Stimulated activated effector memory CD8-positive, alpha-beta T cell treated with anti-CD3 and anti-CD28 coated beads, Interleukin-12 subunit alpha, Interleukin-12 subunit beta, amount 100 ng/mL, for 72 hours (primary cell): ENCODE measurements around the gene CASP10.

ENCODE experiments used
- ATAC-seq: fragments of 150-1000 bp; cut with Tn5 transposase; 2 replicates; pipeline ENCODE4 v1.10.0; 2021
- DNase-seq, 2 donors: peaks; one replicate each; pipeline ENCODE4 v3.0.0; 2021 to 2022; ENCODE audit warnings: low spot score in 2 of 2
- H3K27ac Mint-ChIP-seq: one replicate; pipeline ENCODE4 v1.8.0; 2022; ENCODE audit warnings: mild to moderate bottlenecking, mixed read lengths
- H3K36me3 Mint-ChIP-seq: one replicate; pipeline ENCODE4 v1.8.0; 2022; ENCODE audit warnings: mild to moderate bottlenecking, mixed read lengths
- H3K4me1 Mint-ChIP-seq: one replicate; pipeline ENCODE4 v1.8.0; 2022; ENCODE audit warnings: mixed read lengths
- H3K4me3 Mint-ChIP-seq: one replicate; pipeline ENCODE4 v1.8.0; 2022; ENCODE audit warnings: mild to moderate bottlenecking, mixed read lengths
- H3K9me3 Mint-ChIP-seq: one replicate; pipeline ENCODE4 v1.8.0; 2022; ENCODE audit warnings: mixed read lengths

Gene CASP10

GRCh38 chr2:201250741-201251140 is 67.8 kb downstream of the CASP10 start:
- Mint-ChIP-seq H3K27ac (no peak overlapping the region), H3K36me3 (peaks cover 30% of the 10 kb centered on the region), H3K9me3 (peaks cover 2% of the 10 kb centered on the region), H3K4me3 (no peak overlapping the region), H3K4me1 (peaks cover 59% of the 10 kb centered on the region)
- DNase-seq: no peak
- no peak for ATAC-seq

GRCh38 chr2:201254081-201254730 is 71.3 kb downstream of the CASP10 start:
- no peak for ATAC-seq
- Mint-ChIP-seq H3K9me3 (peaks cover 2% of the 10 kb centered on the region), H3K27ac (peak overlapping the region; percentile 93), H3K4me3 (peak overlapping the region; percentile 16), H3K36me3 (peaks cover 37% of the 10 kb centered on the region), H3K4me1 (peaks cover 78% of the 10 kb centered on the region)
- no peak for DNase-seq

- H3K9me3 Mint-ChIP-seq: no peaks in the 10 kb centered on the region
- H3K36me3 Mint-ChIP-seq: peaks cover 50% of the 10 kb centered on the region
- H3K27ac Mint-ChIP-seq: peak overlapping the region; percentile 97
- ATAC-seq (no peak), DNase-seq (peak in 1 of 2 donors; percentile 48)
- H3K4me3 Mint-ChIP-seq: no peak overlapping the region
- peaks cover 78% of the 10 kb centered on the region for H3K4me1 Mint-ChIP-seq
Observed at GRCh38 chr2:201255408-201256033, 72.6 kb downstream of the CASP10 start.

- DNase-seq: peak in 1 of 2 donors; percentile 46
- Mint-ChIP-seq H3K4me3 (peak overlapping the region; percentile 88), H3K36me3 (peaks cover 56% of the 10 kb centered on the region), H3K9me3 (no peaks in the 10 kb centered on the region), H3K27ac (peak overlapping the region; percentile 97), H3K4me1 (peaks cover 74% of the 10 kb centered on the region)
- no peak for ATAC-seq
Observed at GRCh38 chr2:201256082-201256481, 73.1 kb downstream of the CASP10 start.

- ATAC-seq (peak; percentile 47), DNase-seq (peak in 1 of 2 donors; percentile 77)
- H3K9me3 Mint-ChIP-seq: no peaks in the 10 kb centered on the region
- peak overlapping the region; percentile 88 for H3K4me3 Mint-ChIP-seq
- H3K4me1 Mint-ChIP-seq: peaks cover 69% of the 10 kb centered on the region
- peak overlapping the region; percentile 97 for H3K27ac Mint-ChIP-seq
- H3K36me3 Mint-ChIP-seq: peaks cover 67% of the 10 kb centered on the region
Observed at GRCh38 chr2:201257381-201257955, 74.5 kb downstream of the CASP10 start.

- peak; percentile 75 for ATAC-seq
- Mint-ChIP-seq H3K27ac (peak overlapping the region; percentile 97), H3K4me1 (peaks cover 63% of the 10 kb centered on the region), H3K4me3 (peak overlapping the region; percentile 88), H3K36me3 (peaks cover 67% of the 10 kb centered on the region), H3K9me3 (no peaks in the 10 kb centered on the region)
- peak; percentile 57 to 93 for DNase-seq
Observed at GRCh38 chr2:201257956-201258665, 75.2 kb downstream of the CASP10 start.

GRCh38 chr2:201258666-201259615 is 76.0 kb downstream of the CASP10 start:
- Mint-ChIP-seq H3K9me3 (no peaks in the 10 kb centered on the region), H3K4me3 (peak overlapping the region; percentile 88), H3K36me3 (peaks cover 67% of the 10 kb centered on the region), H3K4me1 (peaks cover 60% of the 10 kb centered on the region), H3K27ac (peak overlapping the region; percentile 97)
- ATAC-seq (no peak), DNase-seq (peak in 1 of 2 donors; percentile 52)

GRCh38 chr2:201260302-201260800 is 77.4 kb downstream of the CASP10 start, which contains the start of gene CASP8:
CASP8 (plus strand) TSS chr2:201260536; CDS start chr2:201266487, 5,951 bp downstream.
- Mint-ChIP-seq H3K36me3 (peaks cover 63% of the 10 kb centered on the region), H3K27ac (peak within 1 kb of the TSS; percentile 97), H3K4me1 (peaks cover 59% of the 10 kb centered on the region), H3K9me3 (no peaks in the 10 kb centered on the region), H3K4me3 (peak within 1 kb of the TSS; percentile 88)
- peak; percentile 38 to 83 for DNase-seq
- peak; percentile 69 for ATAC-seq

- H3K9me3 Mint-ChIP-seq: no peaks in the 10 kb centered on the region
- H3K4me3 Mint-ChIP-seq: peak overlapping the region; percentile 88
- H3K36me3 Mint-ChIP-seq: peaks cover 69% of the 10 kb centered on the region
- peaks cover 65% of the 10 kb centered on the region for H3K4me1 Mint-ChIP-seq
- H3K27ac Mint-ChIP-seq: peak overlapping the region; percentile 97
- ATAC-seq (no peak), DNase-seq (peak; percentile 30 to 79)
Observed at GRCh38 chr2:201261471-201261870, 78.5 kb downstream of the CASP10 start.

GRCh38 chr2:201261906-201262305 is 79.0 kb downstream of the CASP10 start:
- Mint-ChIP-seq H3K36me3 (peaks cover 73% of the 10 kb centered on the region), H3K4me1 (peaks cover 65% of the 10 kb centered on the region), H3K27ac (peak overlapping the region; percentile 97), H3K4me3 (peak overlapping the region; percentile 88), H3K9me3 (no peaks in the 10 kb centered on the region)
- no peak for DNase-seq
- no peak for ATAC-seq

GRCh38 chr2:201262718-201263117 is 79.8 kb downstream of the CASP10 start:
- Mint-ChIP-seq H3K4me1 (peaks cover 65% of the 10 kb centered on the region), H3K4me3 (peak overlapping the region; percentile 88), H3K36me3 (peaks cover 77% of the 10 kb centered on the region), H3K27ac (peak overlapping the region; percentile 97), H3K9me3 (no peaks in the 10 kb centered on the region)
- DNase-seq: peak in 1 of 2 donors; percentile 58
- ATAC-seq: peak; percentile 77

- H3K4me1 Mint-ChIP-seq: peaks cover 61% of the 10 kb centered on the region
- no peaks in the 10 kb centered on the region for H3K9me3 Mint-ChIP-seq
- DNase-seq (peak in 1 of 2 donors; percentile 55), ATAC-seq (no peak)
- peak overlapping the region; percentile 97 for H3K27ac Mint-ChIP-seq
- peak overlapping the region; percentile 88 for H3K4me3 Mint-ChIP-seq
- H3K36me3 Mint-ChIP-seq: peaks cover 77% of the 10 kb centered on the region
Observed at GRCh38 chr2:201263779-201264178, 80.8 kb downstream of the CASP10 start.

- DNase-seq (peak in 1 of 2 donors; percentile 44), ATAC-seq (no peak)
- Mint-ChIP-seq H3K4me3 (peak overlapping the region; percentile 88), H3K36me3 (peaks cover 82% of the 10 kb centered on the region), H3K9me3 (no peaks in the 10 kb centered on the region), H3K4me1 (peaks cover 64% of the 10 kb centered on the region), H3K27ac (peak overlapping the region; percentile 97)
Observed at GRCh38 chr2:201264472-201265173, 81.7 kb downstream of the CASP10 start.
